WTC11 (cell line): Measurements from ENCODE around the gene GPR12. TPM values are rescaled to one million over a fixed set of nuclear protein-coding genes. Genes with fewer than 3 reads are reported as not detected.

Experiments used
- ATAC-seq: fragments of 200-7000 bp; cut with Tn5 transposase; 2 replicates; pipeline ENCODE4 v1.10.0; 2021; ENCODE audit warnings: mild to moderate bottlenecking, moderate library complexity
- CTCF ChIA-PET: fragments of 300-600 bp; sonication (Branson Sonifier 250); formaldehyde crosslinking; loops from one replicate; lab custom pipeline; 2021; ENCODE audit warnings: antibody characterized with exemption; lab: Charles Lee
- POLR2A ChIA-PET: fragments of 350-600 bp; sonication (Branson Sonifier 250); formaldehyde crosslinking; loops from one replicate; lab custom pipeline; 2021; ENCODE audit warnings: antibody characterized with exemption; lab: Charles Lee
- DNase-seq: peaks from one replicate; pipeline ENCODE4 v3.0.0; 2021; ENCODE audit warnings: low spot score
- H3K27ac Mint-ChIP-seq: 2 replicates; pipeline ENCODE4 v1.8.0; 2021; ENCODE audit warnings: mixed read lengths
- H3K27me3 Mint-ChIP-seq: 2 replicates; pipeline ENCODE4 v1.8.0; 2021; ENCODE audit warnings: low read depth, mild to moderate bottlenecking, moderate library complexity, mixed read lengths
- H3K36me3 Mint-ChIP-seq: 2 replicates; pipeline ENCODE4 v1.8.0; 2021; ENCODE audit warnings: mixed read lengths
- H3K4me1 Mint-ChIP-seq: 2 replicates; pipeline ENCODE4 v1.8.0; 2022; ENCODE audit warnings: mixed read lengths
- H3K4me3 Mint-ChIP-seq: 2 replicates; pipeline ENCODE4 v1.8.0; 2021; ENCODE audit warnings: mild to moderate bottlenecking, moderate library complexity, mixed read lengths
- H3K9me3 Mint-ChIP-seq: 2 replicates; pipeline ENCODE4 v1.8.0; 2021; ENCODE audit warnings: mixed read lengths
- ATF3 ChIP-seq: sonication (generic); formaldehyde crosslinking; conservative IDR thresholded peaks from 2 replicates; pipeline ENCODE4 v1.8.1; 2022; ENCODE audit warnings: mild to moderate bottlenecking, missing genetic modification reagents
- CDX4 ChIP-seq: fragments of 250-450 bp; sonication (Bioruptor Pico); IDR thresholded peaks from 2 replicates; pipeline ENCODE4 v1.9.0; 2021; ENCODE audit warnings: moderate library complexity, mild to moderate bottlenecking, inconsistent platforms, borderline replicate concordance
- CREM ChIP-seq: sonication (generic); formaldehyde crosslinking; IDR thresholded peaks from 2 replicates; pipeline ENCODE4 v1.8.1; 2022; ENCODE audit warnings: mild to moderate bottlenecking, missing genetic modification reagents, moderate library complexity
- FOXP4 ChIP-seq: sonication (generic); formaldehyde crosslinking; IDR thresholded peaks from 2 replicates; pipeline ENCODE4 v1.8.0; 2022; ENCODE audit warnings: mild to moderate bottlenecking, missing genetic modification reagents
- MYBL2 ChIP-seq: sonication (generic); formaldehyde crosslinking; IDR thresholded peaks from 2 replicates; pipeline ENCODE4 v1.8.1; 2023; ENCODE audit warnings: mild to moderate bottlenecking, moderate library complexity, missing genetic modification reagents
- NR3C1 ChIP-seq: sonication (generic); formaldehyde crosslinking; conservative IDR thresholded peaks from 2 replicates; pipeline ENCODE4 v1.8.1; 2023; ENCODE audit warnings: low read depth, mild to moderate bottlenecking, missing genetic modification reagents
- PRRX2 ChIP-seq: fragments of 250-450 bp; sonication (Bioruptor Pico); IDR thresholded peaks from 2 replicates; pipeline ENCODE4 v1.8.0; 2021; ENCODE audit warnings: mild to moderate bottlenecking
- RORB ChIP-seq: fragments of 250-450 bp; sonication (Bioruptor Pico); IDR thresholded peaks from 2 replicates; pipeline ENCODE4 v1.9.0; 2021; ENCODE audit warnings: mild to moderate bottlenecking
- STAT6 ChIP-seq: sonication (generic); formaldehyde crosslinking; conservative IDR thresholded peaks from 2 replicates; pipeline ENCODE4 v1.8.1; 2023; ENCODE audit warnings: mild to moderate bottlenecking, low read depth, missing genetic modification reagents, moderate library complexity
- TEAD1 ChIP-seq: sonication (generic); formaldehyde crosslinking; IDR thresholded peaks from 2 replicates; pipeline ENCODE4 v1.8.0; 2022; ENCODE audit warnings: mild to moderate bottlenecking, missing genetic modification reagents
- ZNF232 ChIP-seq: sonication (generic); formaldehyde crosslinking; IDR thresholded peaks from 2 replicates; pipeline ENCODE4 v1.8.0; 2022; ENCODE audit warnings: mild to moderate bottlenecking, missing genetic modification reagents
- total RNA-seq: library from RNA; stranded (reverse); gene quantifications from 3 replicates; pipeline ENCODE4 v1.2.3, GENCODE V29; 2021
- TF ChIP-seq, protein P1 (sequence below): sonication (generic); formaldehyde crosslinking; IDR thresholded peaks from 2 replicates; pipeline ENCODE4 v1.8.0; 2022; ENCODE audit warnings: mild to moderate bottlenecking, missing genetic modification reagents
- TF ChIP-seq, protein P2 (sequence below): sonication (generic); formaldehyde crosslinking; IDR thresholded peaks from 2 replicates; pipeline ENCODE4 v1.8.1; 2022; ENCODE audit warnings: mild to moderate bottlenecking, missing genetic modification reagents, moderate library complexity, borderline replicate concordance

The GPR12 gene
- total RNA-seq, 1 experiment from 2014 or later = 0.07 TPM

DNA sequence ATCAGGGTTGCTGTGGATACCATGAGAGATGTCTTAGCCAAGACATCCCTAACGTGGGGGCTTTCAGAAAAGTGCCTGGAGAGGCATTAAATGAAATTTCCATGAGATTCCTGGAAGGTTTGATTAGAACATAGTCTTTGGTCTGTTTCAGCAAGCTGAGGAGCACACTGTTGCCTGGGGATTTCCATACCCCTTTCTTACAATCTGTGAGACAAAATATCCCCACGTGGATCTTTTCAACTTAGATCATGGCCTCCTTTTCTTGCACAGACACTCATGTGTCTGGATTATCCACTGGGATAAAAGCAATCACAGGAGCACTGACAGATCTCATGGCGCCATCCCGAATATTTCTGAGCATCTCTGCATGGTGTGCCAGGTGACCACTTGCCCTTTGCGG, 41.7 kb downstream of the GPR12 start (continued):
- TF ChIP-seq STAT6 (CRISPR knock-in tag) = no peak
- no peak for TF ChIP-seq ZNF232
- no peak for TF ChIP-seq RORB (CRISPR knock-in tag)
- no peak for TF ChIP-seq PRRX2
- TF ChIP-seq, protein P1, sequence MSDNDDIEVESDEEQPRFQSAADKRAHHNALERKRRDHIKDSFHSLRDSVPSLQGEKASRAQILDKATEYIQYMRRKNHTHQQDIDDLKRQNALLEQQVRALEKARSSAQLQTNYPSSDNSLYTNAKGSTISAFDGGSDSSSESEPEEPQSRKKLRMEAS (CRISPR knock-in tag) = no peak
- TF ChIP-seq CDX4 (CRISPR knock-in tag) = no peak
- TF ChIP-seq NR3C1 (CRISPR knock-in tag) = no peak
- no peak for TF ChIP-seq CREM (CRISPR knock-in tag)

GRCh38 chr13:26718146-26718545, 42.4 kb downstream of the GPR12 start:
- Mint-ChIP-seq H3K27me3 (no peaks in the 10 kb centered on the region), H3K27ac (no peak overlapping the region), H3K4me3 (no peak overlapping the region), H3K9me3 (peaks cover 12% of the 10 kb centered on the region), H3K4me1 (no peaks in the 10 kb centered on the region), H3K36me3 (peaks cover 2% of the 10 kb centered on the region)
- no peak for TF ChIP-seq ATF3
- no peak for TF ChIP-seq MYBL2
- TF ChIP-seq, protein P1 (CRISPR knock-in tag) = no peak
- TF ChIP-seq FOXP4 = no peak
- no peak for ATAC-seq
- no peak for DNase-seq
- ChIA-PET CTCF (interaction anchor here (0.9 to 2.4 kb wide), 6 partner anchors 8 to 155 kb away, joined by 3 to 11 read pairs (median 5); no protein-coding TSS in a partner anchor), POLR2A (no interaction called here)

GRCh38 chr13:26716984-26717383, 43.6 kb downstream of the GPR12 start:
- H3K27ac Mint-ChIP-seq = no peak overlapping the region
- peaks cover 6% of the 10 kb centered on the region; the same call in 1 of the 2 replicates for H3K27me3 Mint-ChIP-seq
- H3K9me3 Mint-ChIP-seq = peaks cover 15% of the 10 kb centered on the region
- ATAC-seq (no peak), DNase-seq (no peak)
- H3K4me1 Mint-ChIP-seq = no peaks in the 10 kb centered on the region
- peaks cover 12% of the 10 kb centered on the region for H3K36me3 Mint-ChIP-seq
- ChIA-PET POLR2A (no interaction called here), CTCF (interaction anchor here (1.2 to 1.6 kb wide), 2 partner anchors 9 to 18 kb away, joined by 3 to 5 read pairs; no protein-coding TSS in a partner anchor)
- H3K4me3 Mint-ChIP-seq = no peak overlapping the region
- TF ChIP-seq ATF3 (no peak), TEAD1 (CRISPR knock-in tag) (no peak), PRRX2 (no peak)
- TF ChIP-seq, protein P2, sequence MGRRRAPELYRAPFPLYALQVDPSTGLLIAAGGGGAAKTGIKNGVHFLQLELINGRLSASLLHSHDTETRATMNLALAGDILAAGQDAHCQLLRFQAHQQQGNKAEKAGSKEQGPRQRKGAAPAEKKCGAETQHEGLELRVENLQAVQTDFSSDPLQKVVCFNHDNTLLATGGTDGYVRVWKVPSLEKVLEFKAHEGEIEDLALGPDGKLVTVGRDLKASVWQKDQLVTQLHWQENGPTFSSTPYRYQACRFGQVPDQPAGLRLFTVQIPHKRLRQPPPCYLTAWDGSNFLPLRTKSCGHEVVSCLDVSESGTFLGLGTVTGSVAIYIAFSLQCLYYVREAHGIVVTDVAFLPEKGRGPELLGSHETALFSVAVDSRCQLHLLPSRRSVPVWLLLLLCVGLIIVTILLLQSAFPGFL (CRISPR knock-in tag) = no peak
